SIG-M5 treated with dmso at 0.1 percent for 504 hours (cell line): Measurements from ENCODE around the gene ADCK2.
"Not testable (repeated sequence)": the region's sequence is repeated elsewhere in the genome, so short reads cannot be mapped to it uniquely, and the experiment has no call there.

Experiments
- DNase-seq: peaks from one replicate; lab custom pipeline; 2025; ENCODE audit not compliant: unreplicated experiment; lab: John Stamatoyannopoulos, UW

Gene ADCK2

GRCh38 chr7:140693849-140694248 is 21.1 kb downstream of the ADCK2 start:
- not testable (repeated sequence) for DNase-seq

GRCh38 chr7:140694592-140694991 is 21.8 kb downstream of the ADCK2 start:
- DNase-seq: no peak

DNA sequence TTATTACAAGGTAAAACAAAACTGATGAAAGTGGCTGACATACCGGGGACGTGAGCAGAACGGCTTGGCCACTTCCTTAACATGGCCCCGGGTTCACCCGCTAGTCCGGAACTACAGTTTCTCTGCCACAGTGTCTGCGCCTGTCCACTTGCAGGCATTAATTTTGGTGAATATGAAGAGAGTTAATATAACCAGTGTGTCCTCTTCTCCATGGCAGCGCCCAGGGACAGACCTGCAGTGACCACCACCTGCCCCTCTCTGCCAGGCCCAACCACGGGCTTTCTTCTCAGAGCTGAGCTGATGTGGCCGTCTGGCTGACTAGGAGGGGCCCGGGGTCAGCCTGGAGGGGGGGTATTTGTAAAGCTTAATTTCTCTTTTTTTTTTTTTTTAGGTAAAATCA is 22.6 kb downstream of the ADCK2 start:
- DNase-seq: no peak

GRCh38 chr7:140696024-140696679 is 23.4 kb downstream of the ADCK2 start:
- peak; percentile 75 for DNase-seq

DNA sequence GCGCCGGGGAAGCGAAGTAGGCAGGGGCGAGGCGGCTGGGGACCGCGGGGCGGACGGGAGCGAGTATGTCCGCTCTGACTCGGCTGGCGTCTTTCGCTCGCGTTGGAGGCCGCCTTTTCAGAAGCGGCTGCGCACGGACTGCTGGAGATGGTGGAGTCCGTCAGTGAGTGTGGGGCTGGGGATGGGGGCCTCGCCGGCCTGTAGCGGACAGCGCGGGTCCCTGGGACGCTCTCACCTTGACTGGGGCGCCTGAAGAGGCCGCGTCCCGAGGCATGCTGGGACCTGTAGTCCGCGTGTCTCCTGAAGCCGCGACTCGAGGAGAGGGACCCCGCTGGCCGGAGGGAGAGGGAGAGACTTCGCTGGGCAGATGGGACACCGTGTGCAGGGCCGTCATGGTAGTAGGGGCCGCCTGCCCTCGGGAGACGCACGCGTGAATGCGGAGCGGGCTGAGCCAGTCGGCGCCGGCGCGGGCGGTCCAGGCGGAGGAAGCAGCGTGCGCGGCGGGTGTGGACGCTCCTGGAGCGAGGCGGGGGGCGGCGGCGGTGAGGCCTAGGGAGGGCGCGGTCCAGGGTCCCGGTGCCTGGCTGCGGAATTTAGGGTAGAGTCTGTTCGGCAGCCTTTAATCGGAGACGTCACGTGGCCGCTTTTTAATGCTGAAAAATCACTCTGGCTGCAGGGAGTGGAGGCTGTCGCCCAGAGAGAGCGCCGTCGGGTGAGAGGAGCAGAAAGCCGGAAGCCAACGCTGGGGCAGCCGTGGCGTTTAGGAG is 24.1 kb downstream of the ADCK2 start, which contains the start of gene NDUFB2:
NDUFB2 (plus strand) TSS at position 29 of the 767 bp plus-strand sequence; CDS start at position 66, 37 bp downstream.
- peak; percentile 67 for DNase-seq

GRCh38 chr7:140697447-140698143 is 24.9 kb downstream of the ADCK2 start:
- no peak for DNase-seq

- DNase-seq: no peak
These were observed 25.7 kb downstream of the ADCK2 start for GRCh38 chr7:140698477-140698876.

GRCh38 chr7:140702774-140703173 is 30.0 kb downstream of the ADCK2 start:
- DNase-seq: no peak

- DNase-seq: no peak
These were observed 31.5 kb downstream of the ADCK2 start for GRCh38 chr7:140704205-140704604.

DNA sequence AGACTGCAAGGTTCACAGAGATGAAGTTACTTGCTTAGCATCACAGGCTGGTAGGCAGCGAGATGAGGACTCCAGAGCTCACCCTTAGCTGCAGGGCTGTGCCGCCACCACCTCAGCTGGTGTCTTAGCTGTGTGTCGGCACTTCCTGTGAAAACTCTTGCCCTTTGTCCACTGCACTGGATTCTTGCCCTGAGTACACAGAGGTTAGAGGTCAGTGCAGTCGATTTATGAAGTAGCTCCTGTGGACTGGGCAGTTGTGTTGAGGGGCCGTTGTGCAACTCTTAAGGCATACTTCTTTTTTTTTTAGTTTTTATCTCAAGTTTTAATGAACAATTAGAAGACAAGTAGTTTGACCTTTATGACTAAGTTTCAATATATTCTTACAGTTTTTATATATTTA is 34.4 kb downstream of the ADCK2 start:
- no peak for DNase-seq

DNA sequence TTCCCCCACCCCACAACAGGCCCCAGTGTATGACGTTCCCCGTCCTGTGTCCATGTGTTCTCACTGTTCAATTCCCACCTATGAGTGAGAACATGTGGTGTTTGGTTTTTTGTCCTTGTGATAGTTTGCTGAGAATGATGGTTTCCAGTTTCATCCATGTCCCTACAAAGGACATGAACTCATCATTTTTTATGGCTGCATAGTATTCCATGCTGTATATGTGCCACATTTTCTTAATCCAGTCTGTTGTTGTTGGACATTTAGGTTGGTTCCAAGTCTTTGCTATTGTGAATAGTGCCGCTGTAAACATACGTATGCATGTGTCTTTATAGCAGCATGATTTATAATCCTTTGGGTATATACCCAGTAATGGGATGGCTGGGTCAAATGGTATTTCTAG is 36.0 kb downstream of the ADCK2 start:
- not testable (repeated sequence) for DNase-seq

DNA sequence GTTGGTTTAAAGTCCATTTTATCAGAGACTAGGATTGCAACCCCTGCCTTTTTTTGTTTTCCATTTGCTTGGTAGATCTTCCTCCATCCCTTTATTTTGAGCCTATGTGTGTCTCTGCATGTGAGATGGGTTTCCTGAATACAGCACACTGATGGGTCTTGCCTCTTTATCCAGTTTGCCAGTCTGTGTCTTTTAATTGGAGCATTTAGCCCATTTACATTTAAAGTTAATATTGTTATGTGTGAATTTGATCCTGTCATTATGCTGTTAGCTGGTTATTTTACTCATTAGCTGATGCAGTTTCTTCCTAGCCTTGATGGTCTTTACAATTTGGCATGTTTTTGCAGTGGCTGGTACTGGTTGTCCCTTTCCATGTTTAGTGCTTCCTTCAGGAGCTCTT is 39.6 kb downstream of the ADCK2 start:
- DNase-seq: not testable (repeated sequence)

- DNase-seq: no peak
These were observed 41.7 kb downstream of the ADCK2 start for GRCh38 chr7:140714331-140715040.

DNA sequence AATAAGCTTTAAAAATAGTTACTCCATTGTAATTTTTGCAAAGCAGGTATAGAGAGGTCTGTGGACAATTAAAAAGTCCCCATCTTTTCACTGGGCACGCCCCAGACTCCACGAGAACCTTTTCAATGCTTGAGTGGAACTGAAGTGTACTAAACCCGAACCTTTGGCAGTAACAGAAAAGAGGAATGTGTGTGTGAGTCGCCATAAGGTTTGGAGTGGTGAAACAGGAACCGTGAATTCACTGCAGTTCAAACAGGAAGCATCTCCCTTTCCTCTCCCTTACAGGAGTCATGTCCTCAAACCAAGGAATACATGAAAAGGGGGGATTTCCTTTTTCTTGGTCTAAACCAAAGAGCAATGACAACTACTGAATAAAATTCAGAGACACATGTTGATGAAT is 47.0 kb downstream of the ADCK2 start:
- DNase-seq: peak; percentile 45

DNA sequence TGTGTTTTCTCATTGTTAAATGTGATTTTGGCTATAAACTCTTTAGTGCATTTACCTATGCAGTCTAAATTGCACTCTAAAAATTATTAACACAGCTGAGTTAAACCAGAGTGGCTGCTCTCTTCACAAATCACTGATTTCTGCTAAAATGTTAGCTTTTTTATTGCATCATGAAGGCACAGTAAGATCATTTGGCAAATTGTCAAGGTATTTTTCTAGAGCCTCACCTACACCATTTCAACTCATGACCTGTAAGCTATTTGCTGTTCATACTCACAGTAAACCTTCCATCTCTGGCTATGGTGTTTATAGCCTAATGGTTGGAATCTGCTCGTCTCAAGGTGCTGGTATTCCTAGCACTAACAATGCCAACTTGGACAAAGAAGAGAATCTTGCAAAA is 49.5 kb downstream of the ADCK2 start:
- no peak for DNase-seq

DNA sequence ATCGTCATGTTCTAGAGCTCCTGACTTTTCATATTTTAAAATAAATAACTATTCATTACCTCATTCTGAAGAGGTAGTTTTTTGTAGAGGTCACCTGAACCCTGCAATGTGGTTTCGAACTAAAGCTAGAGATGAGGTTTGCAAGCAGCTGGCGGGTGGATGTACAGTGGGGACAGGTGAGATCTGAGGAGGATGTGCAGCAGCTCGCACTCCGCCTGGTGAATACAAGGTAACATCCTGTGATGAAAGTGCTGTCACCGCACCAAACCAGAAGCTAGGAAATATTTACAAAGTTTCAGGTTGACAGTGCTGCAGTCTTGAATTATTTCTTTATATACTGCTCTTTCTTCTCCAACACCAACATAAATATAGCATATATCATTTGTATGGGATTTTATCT is 50.3 kb downstream of the ADCK2 start:
- DNase-seq: no peak

GRCh38 chr7:140723574-140723973 is 50.8 kb downstream of the ADCK2 start:
- DNase-seq: no peak

- DNase-seq: no peak
These were observed 52.0 kb downstream of the ADCK2 start for GRCh38 chr7:140724706-140725105.

DNA sequence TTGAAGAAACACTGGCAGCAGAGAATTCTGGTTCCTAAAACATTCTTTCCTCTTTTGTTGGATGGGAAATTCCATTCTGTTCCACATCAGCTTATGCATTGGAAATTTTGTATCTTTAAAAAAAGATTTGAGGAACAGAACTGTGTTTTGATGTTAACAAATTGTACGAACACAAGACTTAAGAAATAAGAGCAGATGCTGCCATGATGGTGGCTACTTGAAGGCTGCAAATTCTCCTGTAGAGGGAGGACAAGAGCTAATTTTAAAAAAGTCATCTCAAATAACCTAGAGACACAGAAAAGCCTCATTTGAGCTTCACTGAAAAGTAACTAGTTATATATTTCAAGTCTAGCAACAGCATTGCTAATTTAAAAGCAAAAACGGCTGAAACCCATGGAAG is 53.5 kb downstream of the ADCK2 start:
- DNase-seq: peak; percentile 22

GRCh38 chr7:140732416-140732815 is 59.7 kb downstream of the ADCK2 start:
- DNase-seq: no peak

DNA sequence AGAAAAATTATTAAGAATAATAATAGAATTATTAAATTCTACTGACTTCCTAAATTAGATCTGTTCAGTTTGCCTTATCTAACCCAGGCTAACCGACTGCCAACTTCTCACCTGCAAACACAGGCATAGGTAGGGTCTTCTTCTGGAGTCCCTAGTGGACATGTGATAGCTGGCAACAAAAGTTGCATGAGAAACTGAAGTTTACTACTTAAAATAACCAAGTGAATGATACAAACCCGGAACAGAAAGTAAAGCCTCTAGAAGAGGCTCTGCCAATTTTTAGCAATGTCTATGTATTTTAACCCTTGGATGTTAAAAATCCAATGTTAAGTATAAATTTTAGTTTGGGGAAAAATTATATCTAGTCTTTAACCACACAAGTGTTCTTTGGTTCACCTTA is 61.4 kb downstream of the ADCK2 start:
- no peak for DNase-seq
